CD4-positive, alpha-beta T cell treated with Interleukin-10 for 1 hour (primary cell): ENCODE measurements around the gene TXNRD1.
"Not testable (repeated sequence)": the region's sequence is repeated elsewhere in the genome, so short reads cannot be mapped to it uniquely, and the experiment has no call there.

ENCODE experiments used
- DNase-seq: peaks from one replicate; pipeline ENCODE4 v3.0.0-alpha.2; 2020

Gene TXNRD1

GRCh38 chr12:104215638-104216297 lies at the start of gene TXNRD1:
TXNRD1 (plus strand) TSS chr12:104215779; CDS start chr12:104215803, 24 bp downstream.
- DNase-seq: peak; percentile 85

GRCh38 chr12:104165801-104166200 lies 49.8 kb upstream of the TXNRD1 start:
- no peak for DNase-seq

GRCh38 chr12:104166465-104166864 lies 49.1 kb upstream of the TXNRD1 start:
- DNase-seq: no peak

GRCh38 chr12:104167519-104168458 lies 47.8 kb upstream of the TXNRD1 start:
- no peak for DNase-seq

GRCh38 chr12:104168596-104168995 lies 47.0 kb upstream of the TXNRD1 start:
- no peak for DNase-seq

GRCh38 chr12:104171785-104172569 lies 43.6 kb upstream of the TXNRD1 start:
- DNase-seq: no peak

GRCh38 chr12:104172570-104172947 lies 43.0 kb upstream of the TXNRD1 start:
- no peak for DNase-seq

GRCh38 chr12:104173804-104174203 lies 41.8 kb upstream of the TXNRD1 start:
- not testable (repeated sequence) for DNase-seq

GRCh38 chr12:104175726-104176247 lies 39.8 kb upstream of the TXNRD1 start:
- no peak for DNase-seq

- DNase-seq: no peak
Observed at GRCh38 chr12:104177336-104177662, 38.3 kb upstream of the TXNRD1 start.

GRCh38 chr12:104177663-104178501 lies 37.7 kb upstream of the TXNRD1 start:
- no peak for DNase-seq

- no peak for DNase-seq
Observed at GRCh38 chr12:104180374-104180773, 35.2 kb upstream of the TXNRD1 start.

- DNase-seq: no peak
Observed at GRCh38 chr12:104181313-104181712, 34.3 kb upstream of the TXNRD1 start.

GRCh38 chr12:104182144-104182543 lies 33.4 kb upstream of the TXNRD1 start:
- DNase-seq: no peak

GRCh38 chr12:104182621-104183378 lies 32.8 kb upstream of the TXNRD1 start:
- no peak for DNase-seq

- no peak for DNase-seq
Observed at GRCh38 chr12:104183443-104183842, 32.1 kb upstream of the TXNRD1 start.

- DNase-seq: no peak
Observed at GRCh38 chr12:104187446-104188155, 28.0 kb upstream of the TXNRD1 start.

GRCh38 chr12:104188534-104188933 lies 27.0 kb upstream of the TXNRD1 start:
- no peak for DNase-seq

- DNase-seq: no peak
Observed at GRCh38 chr12:104189915-104190555, 25.5 kb upstream of the TXNRD1 start.

GRCh38 chr12:104190641-104191176 lies 24.9 kb upstream of the TXNRD1 start:
- no peak for DNase-seq
